ENCODE data around the gene BCL2L11. TPM values are rescaled to one million over a fixed set of nuclear protein-coding genes. Genes with fewer than 3 reads are reported as not detected.

Gene BCL2L11
- total and polyA plus RNA-seq, 8 donors = 2.7 to 14.9 (median 8.8) TPM

DNA sequence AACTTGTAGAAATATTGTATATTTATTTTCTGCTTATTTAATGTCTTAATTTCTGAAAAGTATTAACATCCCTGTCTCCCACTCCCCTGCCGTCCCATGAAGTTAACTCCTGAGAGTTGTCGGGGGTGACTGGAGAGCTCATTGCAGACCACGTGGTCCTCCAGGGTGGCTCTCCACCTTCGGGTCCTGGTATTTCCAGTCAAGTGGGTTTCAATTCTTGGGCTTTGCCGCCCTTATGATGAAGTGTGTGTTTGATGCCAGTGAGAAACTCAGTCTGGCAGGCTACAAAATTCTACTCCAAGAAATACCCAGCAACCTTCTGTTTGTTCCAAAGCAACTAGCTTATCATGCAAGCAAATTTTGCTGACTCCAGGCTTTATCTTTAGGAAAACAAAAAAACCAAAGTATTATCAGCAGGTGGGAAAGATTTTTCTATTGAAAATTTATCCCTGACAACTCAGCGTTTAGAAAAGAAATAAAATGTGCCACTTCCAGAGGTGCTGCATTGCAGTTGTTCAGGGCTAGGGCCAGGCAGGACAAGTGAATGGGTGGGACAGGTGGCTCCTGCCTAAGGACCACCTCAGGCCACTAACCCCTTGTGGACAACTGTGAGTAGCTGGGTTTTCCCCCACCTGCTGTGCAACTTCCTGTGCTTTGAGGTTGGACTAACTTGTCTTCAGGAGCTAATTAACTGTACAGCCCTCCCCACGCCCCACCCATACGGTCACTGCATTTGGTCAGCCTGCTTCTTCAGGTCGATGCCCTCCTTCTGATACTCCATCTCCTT lies 46.6 kb downstream of the BCL2L11 start:
- H3K36me3 ChIP-seq = peaks cover 0 to 10% (median 0%) of the 10 kb centered on the region in 3 donors
- no peaks in the 10 kb centered on the region for H3K9me3 ChIP-seq
- FAIRE-seq (no peak), DNase-seq (no peak), ATAC-seq (no peak)
- WGBS, 2 donors = 66 to 68% methylated on average over 9 of the region's 9 CpGs
- H3K4me3 ChIP-seq = no peak overlapping the region
- TF ChIP-seq, protein P1, sequence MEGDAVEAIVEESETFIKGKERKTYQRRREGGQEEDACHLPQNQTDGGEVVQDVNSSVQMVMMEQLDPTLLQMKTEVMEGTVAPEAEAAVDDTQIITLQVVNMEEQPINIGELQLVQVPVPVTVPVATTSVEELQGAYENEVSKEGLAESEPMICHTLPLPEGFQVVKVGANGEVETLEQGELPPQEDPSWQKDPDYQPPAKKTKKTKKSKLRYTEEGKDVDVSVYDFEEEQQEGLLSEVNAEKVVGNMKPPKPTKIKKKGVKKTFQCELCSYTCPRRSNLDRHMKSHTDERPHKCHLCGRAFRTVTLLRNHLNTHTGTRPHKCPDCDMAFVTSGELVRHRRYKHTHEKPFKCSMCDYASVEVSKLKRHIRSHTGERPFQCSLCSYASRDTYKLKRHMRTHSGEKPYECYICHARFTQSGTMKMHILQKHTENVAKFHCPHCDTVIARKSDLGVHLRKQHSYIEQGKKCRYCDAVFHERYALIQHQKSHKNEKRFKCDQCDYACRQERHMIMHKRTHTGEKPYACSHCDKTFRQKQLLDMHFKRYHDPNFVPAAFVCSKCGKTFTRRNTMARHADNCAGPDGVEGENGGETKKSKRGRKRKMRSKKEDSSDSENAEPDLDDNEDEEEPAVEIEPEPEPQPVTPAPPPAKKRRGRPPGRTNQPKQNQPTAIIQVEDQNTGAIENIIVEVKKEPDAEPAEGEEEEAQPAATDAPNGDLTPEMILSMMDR (IDR thresholded peaks at IDR 0.05) = no peak
- peaks cover 5 to 27% (median 20%) of the 10 kb centered on the region in 3 donors for H3K4me1 ChIP-seq
- H3K27ac ChIP-seq = no peak overlapping the region
- intact Hi-C loops (cut with DNase I) = no loop called here
- H3K27me3 ChIP-seq = no peaks in the 10 kb centered on the region

DNA sequence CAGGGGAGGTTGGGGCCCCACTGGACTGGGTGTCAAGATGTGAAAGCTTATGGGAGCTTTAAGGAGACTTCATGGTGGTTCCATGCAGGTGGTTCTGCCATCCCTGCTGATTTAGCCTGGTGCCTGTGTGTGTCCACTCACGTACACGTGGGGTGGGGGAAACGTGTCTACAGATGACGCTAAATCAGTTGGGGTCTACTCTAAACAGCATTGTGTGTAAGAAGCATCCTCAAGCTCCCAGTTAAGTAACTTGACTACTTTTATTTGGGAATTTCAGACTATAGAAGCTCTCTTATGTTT lies 47.1 kb downstream of the BCL2L11 start:
- DNase-seq (no peak), ATAC-seq (no peak), FAIRE-seq (no peak)
- intact Hi-C loops (cut with DNase I) = no loop called here
- Histone ChIP-seq H3K27me3 (no peaks in the 10 kb centered on the region), H3K36me3 (peaks cover 0 to 10% (median 0%) of the 10 kb centered on the region in 3 donors), H3K4me1 (peaks cover 0 to 22% (median 15%) of the 10 kb centered on the region in 3 donors), H3K9me3 (no peaks in the 10 kb centered on the region), H3K4me3 (no peak overlapping the region), H3K27ac (no peak overlapping the region)
- WGBS, 2 donors = 80 to 82% methylated on average over 4 of the region's 4 CpGs
- TF ChIP-seq, protein P1 (IDR thresholded peaks at IDR 0.05) = no peak

DNA sequence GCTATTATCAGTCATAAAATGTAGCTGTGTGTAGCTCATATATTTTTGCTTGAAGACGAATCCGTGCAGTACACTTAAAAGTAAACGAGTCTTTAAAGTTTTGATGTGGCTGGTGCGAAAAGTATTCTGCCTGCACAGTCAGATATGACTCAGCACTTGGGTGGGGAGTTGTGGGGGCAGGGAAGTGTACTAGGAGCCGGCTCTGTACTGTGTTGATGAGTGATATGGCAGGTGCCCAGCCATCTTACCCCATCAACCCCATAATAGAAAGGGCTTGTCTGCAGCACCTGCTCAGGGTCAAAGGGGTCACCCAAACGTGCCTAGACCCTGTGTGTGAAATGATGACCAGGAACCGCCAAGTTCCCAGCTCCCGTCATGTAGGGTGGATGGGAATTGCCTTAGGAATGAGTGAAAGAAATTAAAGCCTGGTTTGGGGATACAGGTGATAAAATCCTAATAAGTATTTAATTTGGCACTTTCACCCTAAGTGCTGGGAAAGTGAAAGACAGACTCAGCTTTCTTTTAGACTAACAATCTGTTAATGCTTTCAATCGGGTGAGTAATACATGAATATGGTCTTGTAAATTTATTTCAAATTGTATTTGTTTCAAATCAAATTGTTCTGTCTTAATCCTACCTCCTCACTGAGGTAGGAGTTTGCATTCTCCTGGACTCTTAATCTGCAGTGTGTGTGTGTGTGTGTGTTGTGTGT lies 48.0 kb downstream of the BCL2L11 start:
- 28 to 38% methylated on average over 9 of the region's 9 CpGs for WGBS, 2 donors
- no peak for FAIRE-seq
- Histone ChIP-seq H3K4me3 (no peak overlapping the region), H3K4me1 (peaks cover 0 to 15% (median 11%) of the 10 kb centered on the region in 3 donors), H3K9me3 (no peaks in the 10 kb centered on the region), H3K36me3 (peaks cover 0 to 10% (median 0%) of the 10 kb centered on the region in 3 donors), H3K27me3 (no peaks in the 10 kb centered on the region), H3K27ac (no peak overlapping the region)
- intact Hi-C loops (cut with DNase I) = no loop called here
- ATAC-seq = peak; percentile 86 to 94 (median 88)
- TF ChIP-seq, protein P1 (IDR thresholded peaks at IDR 0.05) = no peak
- DNase-seq = peak in 3 of 6 donors; percentile 47 to 61 (median 51)

DNA sequence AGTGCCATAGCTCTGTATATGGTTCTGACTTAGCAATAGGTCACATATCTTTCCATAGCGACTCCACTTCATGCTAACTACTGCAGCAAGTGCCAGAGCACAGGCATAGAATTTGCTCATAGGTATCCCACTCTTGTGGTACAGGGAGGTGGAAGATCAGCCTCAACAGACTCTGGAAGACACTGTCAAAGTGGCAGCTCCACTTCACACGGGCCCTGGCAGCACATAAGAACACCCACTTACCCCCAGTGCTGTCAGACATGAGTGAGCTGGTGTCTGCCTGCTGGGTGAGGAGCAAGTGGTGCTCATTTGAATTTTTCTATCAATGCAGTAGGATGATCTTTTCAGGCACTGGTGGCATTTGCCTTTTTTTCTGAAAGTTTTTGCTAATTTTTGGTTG lies 48.6 kb downstream of the BCL2L11 start:
- Histone ChIP-seq H3K9me3 (no peaks in the 10 kb centered on the region), H3K4me3 (no peak overlapping the region), H3K36me3 (peaks cover 0 to 10% (median 0%) of the 10 kb centered on the region in 3 donors), H3K4me1 (peaks cover 0 to 15% (median 11%) of the 10 kb centered on the region in 3 donors), H3K27me3 (no peaks in the 10 kb centered on the region), H3K27ac (no peak overlapping the region)
- ATAC-seq = peak in 2 of 4 donors; percentile 7 to 18
- 50 to 56% methylated on average over 2 of the region's 2 CpGs for WGBS, 2 donors
- FAIRE-seq = no peak
- no peak for DNase-seq
- TF ChIP-seq, protein P1 (IDR thresholded peaks at IDR 0.05) = no peak
- intact Hi-C loops (cut with DNase I) = no loop called here

All from pancreas (tissue), 10 donors.